Astrocyte (in vitro differentiated cells and primary cell): Measurements from ENCODE around the gene TMC1. TPM values are rescaled to one million over a fixed set of nuclear protein-coding genes. Genes with fewer than 3 reads are reported as not detected.
"Not testable (repeated sequence)": the region's sequence is repeated elsewhere in the genome, so short reads cannot be mapped to it uniquely, and the experiment has no call there.

Experiments used
- DNase-seq: peaks from one replicate; pipeline ENCODE4 v3.0.0-alpha.2; 2010; ENCODE audit warnings: low read depth
- FAIRE-seq: peaks from 2 replicates; lab custom pipeline; 2011; peaks lifted over from hg19 to GRCh38; lab: Jason Lieb, UNC
- H2AFZ ChIP-seq: 2 replicates; pipeline ENCODE4 v1.6.0; 2012; ENCODE audit warnings: low read depth, low read length, inconsistent platforms
- H3K27ac ChIP-seq: 2 replicates; pipeline ENCODE4 v1.5.1; 2011; ENCODE audit warnings: low read depth, low read length, inconsistent platforms
- H3K27me3 ChIP-seq: 2 replicates; pipeline ENCODE4 v1.6.0; 2011; ENCODE audit warnings: low read length, inconsistent platforms; ENCODE audit not compliant: insufficient read depth
- H3K36me3 ChIP-seq: 2 replicates; pipeline ENCODE4 v1.5.1; 2011; ENCODE audit warnings: low read length, inconsistent platforms; ENCODE audit not compliant: insufficient read depth
- H3K4me1 ChIP-seq: 2 replicates; pipeline ENCODE4 v1.5.1; 2011; ENCODE audit warnings: low read length, inconsistent platforms; ENCODE audit not compliant: insufficient read depth
- H3K4me2 ChIP-seq: 2 replicates; pipeline ENCODE4 v1.6.0; 2012; ENCODE audit warnings: low read length, inconsistent platforms
- H3K4me3 ChIP-seq: 2 replicates; pipeline ENCODE4 v1.5.1; 2011; ENCODE audit warnings: low read depth, mild to moderate bottlenecking, low read length, inconsistent platforms; ENCODE audit not compliant: insufficient read depth
- H3K79me2 ChIP-seq: 2 replicates; pipeline ENCODE4 v1.6.0; 2012; ENCODE audit warnings: mild to moderate bottlenecking, low read length, inconsistent platforms; ENCODE audit not compliant: insufficient read depth
- H3K9ac ChIP-seq: 2 replicates; pipeline ENCODE4 v1.6.0; 2012; ENCODE audit warnings: mild to moderate bottlenecking, low read length, inconsistent platforms
- H3K9me3 ChIP-seq: 2 replicates; pipeline ENCODE4 v1.5.1; 2012; ENCODE audit warnings: low read depth, mild to moderate bottlenecking, low read length, inconsistent platforms; ENCODE audit not compliant: insufficient read depth
- H4K20me1 ChIP-seq: 2 replicates; pipeline ENCODE4 v1.6.0; 2012; ENCODE audit warnings: low read length, inconsistent platforms; ENCODE audit not compliant: insufficient read depth
- H3K27ac Mint-ChIP-seq: one replicate; pipeline ENCODE4 v1.8.0; 2021; ENCODE audit warnings: mild to moderate bottlenecking, mixed read lengths; ENCODE audit not compliant: unreplicated experiment
- H3K27me3 Mint-ChIP-seq: one replicate; pipeline ENCODE4 v1.8.0; 2021; ENCODE audit warnings: low read depth, mixed read lengths; ENCODE audit not compliant: unreplicated experiment
- H3K36me3 Mint-ChIP-seq: one replicate; pipeline ENCODE4 v1.8.0; 2021; ENCODE audit warnings: low read depth, mixed read lengths; ENCODE audit not compliant: unreplicated experiment
- H3K4me1 Mint-ChIP-seq: one replicate; pipeline ENCODE4 v1.8.0; 2021; ENCODE audit warnings: low read depth, mixed read lengths; ENCODE audit not compliant: unreplicated experiment
- H3K4me3 Mint-ChIP-seq: one replicate; pipeline ENCODE4 v1.8.0; 2021; ENCODE audit warnings: mild to moderate bottlenecking, moderate library complexity, mixed read lengths; ENCODE audit not compliant: unreplicated experiment
- H3K9me3 Mint-ChIP-seq: one replicate; pipeline ENCODE4 v1.8.0; 2021; ENCODE audit warnings: mild to moderate bottlenecking, mixed read lengths; ENCODE audit not compliant: unreplicated experiment
- EZH2 ChIP-seq: IDR thresholded peaks from 2 replicates; pipeline ENCODE4 v1.6.1; 2012; ENCODE audit warnings: mild to moderate bottlenecking, low read length, inconsistent platforms; ENCODE audit not compliant: insufficient read depth
- total RNA-seq: library from RNA; stranded (reverse); gene quantifications from 2 replicates; pipeline ENCODE4 v1.2.1, GENCODE V29; 2021
- TF ChIP-seq, protein P1 (sequence below): IDR thresholded peaks from 2 replicates; pipeline ENCODE4 v1.5.1; 2011; ENCODE audit warnings: low read depth, mild to moderate bottlenecking, inconsistent platforms, low read length, moderate library complexity; ENCODE audit not compliant: insufficient read depth

Gene TMC1
- total RNA-seq, 1 donor from 2014 or later: not detected

- H3K9me3 Mint-ChIP-seq: peaks cover 9% of the 10 kb centered on the region
- peaks cover 12% of the 10 kb centered on the region for H3K4me1 Mint-ChIP-seq
- no peaks in the 10 kb centered on the region for H3K36me3 Mint-ChIP-seq
- H3K4me3 ChIP-seq: no peak overlapping the region
- no peaks in the 10 kb centered on the region for H3K36me3 ChIP-seq
- H3K79me2 ChIP-seq: no peaks in the 10 kb centered on the region
- FAIRE-seq (no peak), DNase-seq (no peak)
- no peak overlapping the region for H3K27ac ChIP-seq
- H3K9me3 ChIP-seq: no peaks in the 10 kb centered on the region
- no peak overlapping the region for H2AFZ ChIP-seq
- H4K20me1 ChIP-seq: no peaks in the 10 kb centered on the region
- H3K27ac Mint-ChIP-seq: no peak overlapping the region
- H3K27me3 Mint-ChIP-seq: no peaks in the 10 kb centered on the region
- peaks cover 13% of the 10 kb centered on the region for H3K4me1 ChIP-seq
- no peaks in the 10 kb centered on the region for H3K27me3 ChIP-seq
- no peak for TF ChIP-seq EZH2
- TF ChIP-seq, protein P1, sequence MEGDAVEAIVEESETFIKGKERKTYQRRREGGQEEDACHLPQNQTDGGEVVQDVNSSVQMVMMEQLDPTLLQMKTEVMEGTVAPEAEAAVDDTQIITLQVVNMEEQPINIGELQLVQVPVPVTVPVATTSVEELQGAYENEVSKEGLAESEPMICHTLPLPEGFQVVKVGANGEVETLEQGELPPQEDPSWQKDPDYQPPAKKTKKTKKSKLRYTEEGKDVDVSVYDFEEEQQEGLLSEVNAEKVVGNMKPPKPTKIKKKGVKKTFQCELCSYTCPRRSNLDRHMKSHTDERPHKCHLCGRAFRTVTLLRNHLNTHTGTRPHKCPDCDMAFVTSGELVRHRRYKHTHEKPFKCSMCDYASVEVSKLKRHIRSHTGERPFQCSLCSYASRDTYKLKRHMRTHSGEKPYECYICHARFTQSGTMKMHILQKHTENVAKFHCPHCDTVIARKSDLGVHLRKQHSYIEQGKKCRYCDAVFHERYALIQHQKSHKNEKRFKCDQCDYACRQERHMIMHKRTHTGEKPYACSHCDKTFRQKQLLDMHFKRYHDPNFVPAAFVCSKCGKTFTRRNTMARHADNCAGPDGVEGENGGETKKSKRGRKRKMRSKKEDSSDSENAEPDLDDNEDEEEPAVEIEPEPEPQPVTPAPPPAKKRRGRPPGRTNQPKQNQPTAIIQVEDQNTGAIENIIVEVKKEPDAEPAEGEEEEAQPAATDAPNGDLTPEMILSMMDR: no peak
- no peak overlapping the region for H3K9ac ChIP-seq
- H3K4me3 Mint-ChIP-seq: no peak overlapping the region
- H3K4me2 ChIP-seq: no peak overlapping the region
These were observed 17.7 kb downstream of the TMC1 start for GRCh38 chr9:72538921-72539702.

- no peaks in the 10 kb centered on the region for H4K20me1 ChIP-seq
- no peaks in the 10 kb centered on the region for H3K27me3 ChIP-seq
- peak overlapping the region; percentile 25 for H3K27ac ChIP-seq
- Mint-ChIP-seq H3K27me3 (no peaks in the 10 kb centered on the region), H3K4me3 (no peak overlapping the region), H3K4me1 (peaks cover 11% of the 10 kb centered on the region), H3K27ac (peak overlapping the region; percentile 64), H3K36me3 (no peaks in the 10 kb centered on the region), H3K9me3 (peaks cover 9% of the 10 kb centered on the region)
- DNase-seq (peak; percentile 34), FAIRE-seq (no peak)
- peaks cover 13% of the 10 kb centered on the region for H3K4me1 ChIP-seq
- H3K36me3 ChIP-seq: no peaks in the 10 kb centered on the region
- peak overlapping the region; percentile 10 for H3K4me2 ChIP-seq
- no peaks in the 10 kb centered on the region for H3K79me2 ChIP-seq
- no peak overlapping the region for H2AFZ ChIP-seq
- TF ChIP-seq, protein P1: no peak
- no peak for TF ChIP-seq EZH2
- H3K9me3 ChIP-seq: no peaks in the 10 kb centered on the region
- H3K4me3 ChIP-seq: no peak overlapping the region
- H3K9ac ChIP-seq: no peak overlapping the region
These were observed 18.5 kb downstream of the TMC1 start for GRCh38 chr9:72539824-72540347.

DNA sequence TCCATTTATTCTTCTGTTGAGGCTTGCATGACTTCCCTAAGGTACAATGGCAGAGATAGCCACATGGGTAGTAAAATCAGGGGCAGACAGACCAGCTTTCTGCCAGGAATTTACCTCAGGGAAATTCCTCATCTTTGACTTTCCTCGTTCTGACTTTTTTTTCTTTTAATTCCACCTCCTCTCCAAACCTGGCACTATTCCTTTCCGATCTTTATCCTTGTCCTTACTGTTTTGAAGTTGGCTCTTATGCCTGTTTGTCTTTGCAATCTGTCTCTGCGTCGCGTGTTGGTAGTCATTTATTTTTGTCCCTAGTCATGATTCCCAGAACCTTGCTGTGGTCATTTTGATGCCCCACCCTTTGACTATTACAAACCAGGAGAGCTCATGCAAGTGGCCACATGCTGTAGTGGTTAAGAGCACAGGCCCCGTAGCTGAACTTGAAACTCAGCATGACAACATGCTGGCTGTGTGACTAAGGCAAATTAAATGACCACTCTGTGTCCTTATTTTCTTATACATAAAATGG, 19.0 kb downstream of the TMC1 start:
- Histone ChIP-seq H4K20me1 (no peaks in the 10 kb centered on the region), H3K9me3 (no peaks in the 10 kb centered on the region), H3K4me2 (peak overlapping the region; percentile 10), H3K4me3 (no peak overlapping the region), H3K79me2 (no peaks in the 10 kb centered on the region), H3K36me3 (no peaks in the 10 kb centered on the region), H3K27me3 (no peaks in the 10 kb centered on the region), H3K27ac (peak overlapping the region; percentile 25), H3K4me1 (peaks cover 13% of the 10 kb centered on the region), H2AFZ (no peak overlapping the region), H3K9ac (no peak overlapping the region)
- DNase-seq (peak; percentile 83), FAIRE-seq (no peak)
- Mint-ChIP-seq H3K36me3 (no peaks in the 10 kb centered on the region), H3K27me3 (no peaks in the 10 kb centered on the region), H3K9me3 (peaks cover 8% of the 10 kb centered on the region), H3K27ac (no peak overlapping the region), H3K4me3 (no peak overlapping the region), H3K4me1 (peaks cover 11% of the 10 kb centered on the region)
- TF ChIP-seq EZH2: no peak
- TF ChIP-seq, protein P1: no peak

- H4K20me1 ChIP-seq, H3K9ac ChIP-seq, H2AFZ ChIP-seq, H3K36me3 Mint-ChIP-seq, H3K4me3 ChIP-seq, FAIRE-seq, H3K27me3 ChIP-seq, H3K9me3 Mint-ChIP-seq, H3K36me3 ChIP-seq, H3K27me3 Mint-ChIP-seq, H3K79me2 ChIP-seq, H3K4me3 Mint-ChIP-seq, H3K27ac Mint-ChIP-seq, H3K9me3 ChIP-seq: not testable (repeated sequence)
- H3K4me1 ChIP-seq: peaks cover 13% of the 10 kb centered on the region
- H3K4me2 ChIP-seq: peak overlapping the region; percentile 57
- H3K27ac ChIP-seq: peak overlapping the region; percentile 22
- H3K4me1 Mint-ChIP-seq: peaks cover 11% of the 10 kb centered on the region
- peak; percentile 61 for DNase-seq
These were observed 21.1 kb downstream of the TMC1 start for GRCh38 chr9:72542537-72542833.
